Retina (tissue), 1 donor: ENCODE data around the gene SPPL2B.
A peak's percentile ranks its signal among the peaks of the same experiment; 100 is the strongest.

Experiments
- DNase-seq: peaks from one replicate; pipeline ENCODE4 v3.0.0-alpha.2; 2016

SPPL2B gene

GRCh38 chr19:2356036-2356646 lies 27.7 kb downstream of the SPPL2B start:
- no peak for DNase-seq

- no peak for DNase-seq
Observed at GRCh38 chr19:2357279-2358206, 29.1 kb downstream of the SPPL2B start.

DNA sequence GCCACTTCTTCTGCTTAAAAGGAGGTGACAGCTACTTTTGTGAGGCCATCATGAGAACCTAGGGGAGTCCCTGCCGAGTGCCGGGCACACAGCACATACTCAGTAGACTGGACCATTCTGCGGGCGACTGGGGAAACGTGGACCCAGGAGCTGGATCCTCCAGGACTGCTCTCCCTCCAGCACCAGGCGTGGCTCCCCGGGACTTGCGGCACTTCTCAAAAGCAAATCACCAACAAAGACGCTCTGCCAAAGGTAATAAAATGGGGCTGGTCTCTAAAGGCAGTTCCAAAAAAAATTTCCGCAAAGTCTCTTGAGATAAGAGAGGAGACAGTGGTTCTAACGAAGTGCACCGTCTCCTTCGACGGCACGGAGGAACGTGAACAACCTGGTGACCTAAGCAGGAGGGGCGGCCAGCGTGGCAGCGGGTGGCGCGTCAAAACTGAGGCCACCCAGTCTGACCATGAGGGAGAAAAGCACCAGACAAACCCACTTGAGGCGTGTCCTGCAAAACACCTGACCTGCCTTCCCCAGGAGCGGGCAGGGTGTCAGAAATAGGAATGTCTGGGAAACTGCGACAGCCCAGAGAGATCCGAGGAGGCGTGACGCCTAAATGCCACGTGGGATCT lies 30.2 kb downstream of the SPPL2B start:
- DNase-seq, result no peak

DNA sequence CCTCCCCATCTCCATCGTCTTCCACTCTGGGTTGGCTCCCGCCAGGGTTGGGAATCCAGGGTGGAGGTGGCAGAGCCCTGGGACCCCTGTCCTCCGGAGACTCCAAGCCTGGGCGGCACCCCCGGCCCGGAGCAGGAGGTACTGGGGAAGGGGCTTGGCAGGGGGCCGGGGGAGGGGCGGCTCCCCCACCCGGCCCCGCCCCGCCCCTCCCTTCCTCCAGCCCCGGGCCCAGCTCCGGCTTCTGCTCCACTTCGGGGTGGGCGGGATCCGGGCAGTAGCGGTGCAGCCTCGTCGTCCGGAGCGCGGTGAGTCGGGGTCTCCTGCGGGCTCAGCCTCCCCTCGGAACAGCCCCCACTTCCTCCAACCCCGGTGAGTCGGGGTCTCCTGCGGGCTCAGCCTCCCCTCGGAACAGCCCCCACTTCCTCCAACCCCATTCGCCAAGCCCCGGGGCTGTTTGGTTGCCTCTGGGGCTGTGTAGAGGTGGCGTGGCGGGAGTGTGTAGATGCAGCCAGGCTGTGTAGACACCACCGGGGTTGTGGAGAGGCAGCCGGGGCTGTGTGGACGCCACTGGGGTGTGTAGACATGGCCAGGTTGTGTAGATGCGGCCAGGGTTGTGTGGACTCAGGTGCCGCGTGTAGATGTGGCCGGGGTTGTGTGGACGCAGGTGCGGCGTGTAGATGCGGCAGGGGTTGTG lies 31.7 kb downstream of the SPPL2B start, which contains the start of gene TMPRSS9:
TSS of gene TMPRSS9 (plus strand) at position 274 of the 694 bp plus-strand sequence. CDS start 29,521 bp downstream, outside the sequence.
- no peak for DNase-seq

- no peak for DNase-seq
Observed at GRCh38 chr19:2360833-2361232, 32.3 kb downstream of the SPPL2B start.

DNA sequence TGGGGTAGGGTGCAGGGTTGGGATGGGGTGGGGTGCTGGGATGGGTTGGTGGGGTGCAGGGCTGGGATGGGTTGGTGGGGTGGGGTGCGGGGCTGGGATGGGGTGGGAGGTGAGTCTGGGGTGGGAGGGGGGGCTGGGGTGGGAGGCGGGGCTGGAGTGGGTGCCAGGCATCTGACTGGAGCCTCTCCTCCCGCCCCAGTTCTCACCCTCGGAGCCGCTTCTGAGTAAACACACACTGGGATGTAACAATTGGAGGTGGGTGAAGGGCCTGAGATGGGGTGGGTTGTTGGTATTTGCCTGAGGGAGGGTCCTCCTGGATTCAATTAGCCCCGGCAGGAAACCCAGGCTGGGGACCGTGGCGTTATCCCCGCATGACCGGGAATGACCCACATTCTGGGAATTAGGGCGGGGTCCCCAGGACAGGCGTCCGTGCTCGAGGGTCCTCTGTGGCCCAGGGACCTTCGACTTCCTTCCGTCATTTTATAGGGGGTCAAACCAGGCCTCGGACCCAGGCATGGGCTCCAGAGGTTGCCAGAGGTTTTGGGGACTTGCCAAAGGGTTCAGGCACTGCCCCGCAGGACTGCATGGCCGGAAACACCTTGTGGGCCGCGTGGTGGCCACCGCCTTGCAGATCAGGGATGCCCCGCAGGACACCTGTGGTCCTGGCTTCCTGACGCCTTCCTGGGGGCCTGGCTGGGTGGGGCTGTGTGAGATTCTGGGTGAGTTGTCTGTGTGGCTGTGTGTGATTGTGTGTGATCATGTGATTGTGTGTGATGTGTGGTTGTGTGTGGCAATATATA lies 33.0 kb downstream of the SPPL2B start:
- DNase-seq, result no peak

DNA sequence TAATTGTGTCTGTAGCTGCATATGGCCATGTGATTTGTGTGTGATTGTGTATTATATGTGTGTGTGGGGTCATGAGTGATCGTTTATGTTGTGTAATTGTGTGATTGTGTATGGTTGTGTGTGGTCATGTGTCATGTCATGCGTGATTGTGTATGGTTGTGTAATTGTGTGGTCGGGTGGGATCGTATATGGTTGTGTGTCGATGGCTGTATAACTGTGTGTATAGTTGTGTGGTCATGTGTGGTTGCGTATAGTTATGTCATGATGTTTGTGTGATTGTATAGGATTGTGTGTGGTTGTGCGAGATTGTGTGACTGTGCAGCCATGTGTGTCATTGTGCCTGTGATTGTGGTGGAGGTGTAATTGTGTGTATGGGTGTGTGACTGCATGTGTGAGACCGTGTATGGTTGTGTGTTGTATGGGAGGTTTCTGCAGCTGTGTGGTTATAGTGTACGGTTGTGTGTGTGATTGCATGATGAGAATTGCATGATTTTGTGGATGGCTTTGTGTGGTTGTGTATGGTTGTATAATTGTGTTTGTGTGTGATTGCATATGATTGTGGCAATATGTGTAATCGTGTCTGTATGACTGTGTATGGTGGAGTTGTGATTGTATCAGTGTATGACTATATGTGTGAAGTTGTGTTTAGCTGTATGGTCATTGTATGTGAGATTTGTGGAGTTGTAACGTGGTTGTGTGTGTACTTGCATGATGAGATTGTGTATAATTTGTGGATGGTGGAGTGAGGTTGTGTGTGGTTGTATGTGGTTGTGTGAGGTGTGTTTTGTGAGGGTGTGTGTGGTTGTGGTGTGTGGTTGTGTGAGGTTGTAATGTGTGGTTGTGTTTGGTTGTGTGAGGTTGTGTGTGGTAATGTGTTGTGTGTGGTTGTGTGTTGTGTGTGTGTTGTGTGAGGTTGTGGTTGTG lies 33.8 kb downstream of the SPPL2B start:
- no peak for DNase-seq

GRCh38 chr19:2362970-2363300 lies 34.5 kb downstream of the SPPL2B start:
- DNase-seq, result no peak

- no peak for DNase-seq
Observed at GRCh38 chr19:2363419-2363818, 34.9 kb downstream of the SPPL2B start.

GRCh38 chr19:2365201-2365970 lies 36.9 kb downstream of the SPPL2B start:
- DNase-seq, result no peak

GRCh38 chr19:2371656-2372055 lies 43.2 kb downstream of the SPPL2B start:
- no peak for DNase-seq

DNA sequence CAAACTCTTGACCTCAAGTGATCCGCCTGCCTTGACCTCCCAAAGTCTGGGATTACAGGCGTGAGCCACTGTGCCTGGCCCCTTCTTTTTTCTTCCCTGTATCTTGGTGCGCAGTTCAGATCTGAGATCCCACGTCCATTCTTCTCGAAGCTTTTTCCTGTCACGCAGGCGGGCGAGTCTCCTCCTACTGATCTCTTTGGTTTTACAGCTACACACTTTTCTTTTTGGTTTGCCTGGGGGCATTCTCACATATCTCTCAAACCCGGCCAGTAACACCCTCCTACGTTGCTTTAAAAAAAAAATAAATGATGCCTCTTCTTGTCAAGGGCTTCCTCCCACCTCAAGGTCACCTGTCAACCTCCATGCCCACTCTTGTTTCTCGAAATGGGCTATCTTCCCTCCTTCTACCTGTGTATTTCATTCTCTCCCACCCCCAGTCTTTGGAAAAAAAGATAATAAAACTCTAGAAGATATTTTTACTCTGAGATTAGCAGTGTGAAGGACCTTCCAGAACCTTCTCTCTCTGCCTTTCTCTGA lies 43.7 kb downstream of the SPPL2B start:
- DNase-seq, result no peak

GRCh38 chr19:2374808-2375207 lies 46.3 kb downstream of the SPPL2B start:
- DNase-seq, result no peak

DNA sequence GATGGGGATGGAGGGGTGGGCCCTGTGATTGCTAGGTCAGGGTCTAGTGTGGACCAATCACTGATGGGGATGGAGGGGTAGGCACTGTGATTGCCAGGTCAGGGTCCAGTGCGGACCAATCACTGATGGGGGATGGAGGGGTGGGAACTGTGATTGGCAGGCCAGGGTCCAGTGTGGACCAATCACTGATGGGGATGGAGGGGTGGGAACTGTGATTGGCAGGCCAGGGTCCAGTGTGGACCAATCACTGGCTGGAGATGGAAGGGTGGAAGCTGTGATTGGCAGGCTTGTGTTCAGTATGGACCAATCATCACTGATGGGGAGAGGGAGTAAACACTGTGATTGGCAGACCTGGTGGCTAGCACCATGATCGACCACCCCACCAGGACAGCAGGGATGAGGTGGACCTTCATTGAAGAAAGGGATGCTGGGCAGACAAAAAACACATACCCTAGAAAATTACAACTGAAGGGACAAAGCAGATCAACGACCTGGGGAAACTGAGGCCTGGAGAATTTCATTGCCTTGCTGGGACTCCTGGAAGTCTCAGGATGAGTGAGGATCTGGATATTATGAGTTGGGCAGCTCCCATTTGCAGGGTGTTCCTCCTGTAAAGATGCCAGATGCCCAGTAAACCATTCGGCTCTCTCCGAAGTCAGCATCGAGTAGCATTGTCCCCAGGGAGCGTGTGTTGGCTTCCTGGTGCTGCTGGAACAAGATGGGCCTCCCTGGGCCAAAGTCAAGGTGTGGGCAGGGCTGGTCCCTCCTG lies 47.1 kb downstream of the SPPL2B start:
- no peak for DNase-seq

GRCh38 chr19:2376784-2377519 lies 48.5 kb downstream of the SPPL2B start:
- DNase-seq, result no peak

DNA sequence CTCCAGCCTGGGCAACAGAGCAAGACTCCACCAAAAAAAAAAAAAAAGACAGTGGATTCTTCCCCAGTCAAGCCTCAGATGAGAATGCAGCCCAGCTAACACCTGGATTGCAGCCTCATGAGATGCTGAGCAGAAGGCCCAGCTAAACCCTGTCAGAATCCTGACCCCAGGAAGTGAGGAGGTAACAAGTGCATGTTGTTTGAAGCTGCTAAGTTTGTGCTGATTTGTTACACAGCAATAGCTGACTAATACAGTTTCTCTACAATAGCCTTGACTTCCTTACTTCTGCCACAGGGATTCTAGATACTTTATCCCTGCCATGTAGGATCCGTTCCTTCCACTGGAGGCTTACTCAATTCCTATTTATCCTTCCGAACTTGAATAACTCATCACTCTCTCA lies 52.1 kb downstream of the SPPL2B start:
- no peak for DNase-seq

- DNase-seq, result peak; percentile 88
Observed at GRCh38 chr19:2381148-2381820, 52.8 kb downstream of the SPPL2B start.
